HG03108 (cell line): Measurements from ENCODE around the gene PDXDC1.
"Not testable (repeated sequence)": the region's sequence is repeated elsewhere in the genome, so short reads cannot be mapped to it uniquely, and the experiment has no call there.

Experiments used
- ATAC-seq: cut with Tn5 transposase; IDR thresholded peaks from one replicate; pipeline ENCODE4 v1.9.1; 2021; ENCODE audit warnings: moderate library complexity; ENCODE audit not compliant: unreplicated experiment

Gene PDXDC1

DNA sequence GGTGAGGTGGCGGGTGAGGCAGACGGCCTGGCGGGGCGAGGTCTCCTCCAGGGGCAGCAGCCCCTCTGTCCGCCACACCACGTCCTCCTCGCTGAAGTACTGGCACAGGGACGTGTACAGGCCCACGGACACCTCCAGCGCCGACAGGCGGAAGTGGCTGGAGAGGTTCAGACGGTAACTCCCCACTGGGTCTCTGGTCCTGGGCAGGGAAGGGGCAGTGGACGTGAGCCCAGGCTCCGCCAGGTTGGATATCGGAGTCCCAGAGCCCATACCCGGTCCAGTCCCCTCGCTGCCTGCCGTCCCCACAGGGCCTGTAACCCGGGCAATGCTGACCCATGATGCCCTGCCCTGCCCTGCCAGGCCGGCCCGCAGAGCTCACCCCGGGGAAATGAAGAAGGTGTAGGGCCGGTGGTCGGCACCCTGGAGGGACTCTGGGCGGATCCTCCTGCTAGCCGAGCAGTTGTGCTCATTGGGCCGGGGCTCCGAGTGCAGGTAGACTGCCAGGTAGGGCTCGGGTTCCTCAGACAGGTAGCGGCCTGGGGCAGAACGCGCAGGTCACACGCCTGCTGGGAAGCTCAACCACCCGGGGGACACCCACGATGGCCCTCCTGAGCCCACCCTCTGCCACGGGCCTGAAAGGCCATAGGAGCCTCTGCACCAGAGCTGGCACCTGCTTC, 155.6 kb downstream of the PDXDC1 start:
- not testable (repeated sequence) for ATAC-seq

DNA sequence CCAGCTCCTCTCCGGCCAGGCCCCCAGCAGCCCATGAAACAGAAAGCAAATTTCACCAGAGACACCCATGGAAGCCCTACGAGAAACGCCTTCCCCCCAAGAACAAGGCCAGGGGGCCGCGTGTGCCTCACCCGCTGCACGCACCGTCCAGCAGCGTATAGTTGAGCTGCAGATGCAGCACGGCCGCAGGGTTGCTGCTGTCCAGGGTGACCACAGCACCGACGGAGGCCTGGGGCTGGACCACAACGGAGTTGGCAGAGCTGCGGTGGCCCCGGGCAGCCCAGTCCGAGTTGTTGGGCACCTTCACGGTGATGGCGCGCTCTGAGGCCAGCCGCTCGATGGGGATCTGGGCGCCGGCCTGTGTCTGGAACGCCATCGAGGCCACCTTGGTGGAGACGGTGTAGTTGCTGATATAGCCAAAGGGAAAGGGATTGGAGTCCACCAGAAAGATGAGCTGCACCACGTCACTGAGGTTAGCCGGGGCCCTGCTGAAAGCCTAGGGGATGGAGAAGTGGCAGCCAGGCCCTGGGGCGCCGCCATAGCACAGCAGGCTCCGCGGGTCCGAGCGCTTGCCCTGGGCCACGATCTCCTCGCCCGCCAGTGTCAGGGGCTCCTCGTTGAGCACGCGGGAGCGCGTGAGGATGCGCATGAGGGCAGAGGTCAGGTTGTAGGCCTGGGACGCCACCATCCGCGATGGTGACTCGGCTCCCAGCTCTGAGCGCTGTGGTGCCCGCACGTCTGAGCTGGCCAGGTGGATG, 156.3 kb downstream of the PDXDC1 start:
- not testable (repeated sequence) for ATAC-seq

DNA sequence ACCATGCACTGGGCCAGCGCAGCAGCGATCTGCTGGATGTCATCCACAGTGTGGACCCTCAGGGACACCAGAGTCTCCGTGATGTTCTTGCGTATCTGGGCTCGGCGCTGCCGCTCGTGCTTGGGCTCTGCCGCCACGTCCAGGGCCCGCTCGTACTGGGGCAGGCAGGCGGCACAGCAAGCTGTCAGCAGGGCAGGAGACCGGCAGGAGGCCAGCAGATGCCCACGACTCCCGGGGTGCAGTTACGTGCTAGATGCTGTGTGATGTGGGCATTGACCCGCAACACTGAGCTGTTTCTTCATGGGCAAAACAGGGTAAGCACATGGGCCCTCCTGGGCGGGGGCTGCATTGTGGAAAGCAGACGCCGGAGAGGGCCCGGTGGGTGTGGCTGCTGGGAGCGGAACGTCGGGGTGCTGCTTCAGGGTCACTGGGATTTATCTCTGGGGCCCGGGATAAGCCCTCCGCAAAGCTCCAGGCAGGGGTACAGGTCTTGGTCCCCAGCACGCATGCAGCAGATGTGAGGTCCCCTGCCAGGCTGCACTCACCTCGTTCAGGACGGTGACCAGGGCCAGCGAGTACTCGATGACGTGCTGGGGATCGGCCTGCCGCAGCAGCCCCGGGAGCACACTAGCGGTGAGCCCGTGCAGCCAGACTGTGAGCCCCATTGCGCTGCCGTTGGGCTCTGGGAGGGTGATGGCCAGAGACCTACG, 158.0 kb downstream of the PDXDC1 start:
- not testable (repeated sequence) for ATAC-seq

DNA sequence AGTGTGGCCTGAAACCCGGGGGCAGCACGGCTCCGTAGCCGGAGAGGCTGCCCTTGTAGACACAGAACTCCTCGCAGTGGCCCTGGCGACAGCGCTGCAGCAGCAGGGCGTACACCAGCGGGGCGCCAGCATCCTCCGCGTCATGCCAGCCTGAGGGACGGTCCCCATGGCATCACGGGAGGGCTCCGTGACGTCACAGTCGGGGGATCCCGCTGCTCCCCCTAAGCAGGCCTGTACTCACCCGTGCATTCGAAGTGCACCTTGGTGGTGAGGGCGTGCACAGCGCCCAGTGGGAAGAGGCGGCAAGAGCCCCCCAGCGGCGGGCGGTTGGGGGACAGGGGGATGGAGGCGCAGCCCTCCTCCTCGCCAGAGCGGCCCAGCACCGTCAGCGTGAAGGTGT, 158.7 kb downstream of the PDXDC1 start:
- not testable (repeated sequence) for ATAC-seq

DNA sequence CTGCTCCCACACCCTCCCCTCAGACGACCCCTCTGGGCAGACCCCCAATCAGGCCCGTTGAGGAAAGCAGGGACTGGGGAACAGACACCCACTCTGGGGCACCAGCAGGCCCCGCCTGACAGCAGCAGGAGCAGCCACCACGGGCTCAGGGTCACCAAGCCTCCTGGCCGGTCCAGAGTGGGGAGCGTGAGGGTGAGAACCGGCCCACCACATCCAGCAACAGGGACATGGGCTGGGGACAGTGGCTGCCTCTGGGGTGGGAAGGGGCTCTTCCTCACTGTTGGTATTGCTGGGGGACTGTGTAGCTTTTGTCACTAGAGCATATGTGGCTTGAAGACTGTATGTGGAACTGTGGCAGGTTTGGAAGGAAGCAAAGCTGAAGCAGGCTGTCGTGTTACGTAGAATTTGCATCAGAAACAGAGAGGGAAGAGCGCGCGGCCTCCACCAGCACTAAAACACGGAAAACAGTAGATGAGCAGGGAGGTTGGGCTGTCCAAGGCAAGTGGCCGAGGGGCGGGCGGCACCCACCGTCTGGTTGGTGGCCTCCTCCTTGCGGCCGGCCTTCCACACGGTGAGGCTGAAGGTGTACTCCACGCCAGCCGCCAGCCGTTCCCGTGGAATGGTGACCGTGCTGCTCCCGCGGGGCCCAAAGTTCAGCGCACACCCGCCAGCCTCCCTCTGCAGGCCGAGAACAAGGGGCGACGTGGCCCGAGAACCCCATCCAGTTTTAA, 160.1 kb downstream of the PDXDC1 start:
- ATAC-seq: not testable (repeated sequence)

DNA sequence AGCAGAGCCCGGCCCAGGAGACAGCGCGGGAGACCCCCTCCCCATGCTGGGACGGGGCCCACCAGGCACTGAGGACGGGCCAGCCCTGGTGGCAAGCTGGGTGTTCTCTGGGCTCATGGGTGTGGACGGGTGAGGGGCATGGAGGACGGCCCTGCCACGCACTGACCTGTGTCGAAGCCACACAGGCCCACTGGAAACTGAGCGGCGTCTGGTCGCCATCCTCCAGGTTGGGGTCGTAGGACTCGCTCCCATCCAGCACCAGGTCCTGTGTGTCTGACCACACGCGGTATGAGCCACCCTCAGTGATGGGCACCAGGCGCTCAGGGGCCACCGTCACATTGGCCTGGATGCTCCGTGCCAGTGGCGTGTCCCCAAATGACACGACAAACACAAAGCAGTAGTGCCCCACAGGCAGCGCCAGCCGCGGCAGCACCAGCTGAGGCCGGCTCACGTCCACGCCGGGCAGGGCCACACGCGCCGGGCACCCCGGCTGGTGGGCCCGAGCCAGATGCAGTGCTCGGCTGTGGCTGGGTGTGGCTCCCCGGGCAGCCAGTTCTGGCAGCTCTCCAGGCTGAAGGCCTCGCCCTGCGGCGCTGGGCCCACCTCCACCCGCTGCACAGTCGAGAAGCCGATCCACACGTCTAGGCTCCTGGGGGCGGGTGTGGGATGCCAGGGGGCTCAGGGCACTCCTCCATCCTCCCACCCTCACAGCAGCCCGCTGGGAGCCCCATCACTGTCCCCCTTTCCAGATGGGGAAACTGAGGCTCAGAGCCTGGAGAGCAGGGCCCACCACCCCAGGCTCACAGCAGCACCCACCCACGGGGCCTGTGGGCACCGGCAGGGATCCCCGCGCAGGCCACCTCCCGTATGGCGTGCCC, 160.9 kb downstream of the PDXDC1 start:
- not testable (repeated sequence) for ATAC-seq

DNA sequence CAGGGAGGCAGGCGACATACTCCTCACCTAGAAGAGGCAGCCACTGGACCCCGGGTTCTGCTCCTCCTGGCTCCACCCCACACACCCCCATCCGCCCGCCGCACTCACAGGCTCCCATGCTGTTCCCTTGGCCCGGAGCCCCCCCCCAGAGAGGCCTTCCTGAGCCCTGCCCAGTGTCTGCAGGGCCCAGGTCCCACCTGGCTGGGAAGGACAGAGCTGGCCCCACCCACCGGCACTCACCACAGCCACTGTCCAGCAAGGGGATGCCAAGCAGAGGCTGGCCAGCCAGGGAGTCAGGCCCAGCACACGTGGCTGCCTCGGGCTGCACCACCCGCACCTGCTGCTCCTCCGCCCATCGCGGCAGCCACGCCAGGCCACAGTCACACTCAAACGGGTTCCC, 162.7 kb downstream of the PDXDC1 start:
- ATAC-seq: not testable (repeated sequence)

DNA sequence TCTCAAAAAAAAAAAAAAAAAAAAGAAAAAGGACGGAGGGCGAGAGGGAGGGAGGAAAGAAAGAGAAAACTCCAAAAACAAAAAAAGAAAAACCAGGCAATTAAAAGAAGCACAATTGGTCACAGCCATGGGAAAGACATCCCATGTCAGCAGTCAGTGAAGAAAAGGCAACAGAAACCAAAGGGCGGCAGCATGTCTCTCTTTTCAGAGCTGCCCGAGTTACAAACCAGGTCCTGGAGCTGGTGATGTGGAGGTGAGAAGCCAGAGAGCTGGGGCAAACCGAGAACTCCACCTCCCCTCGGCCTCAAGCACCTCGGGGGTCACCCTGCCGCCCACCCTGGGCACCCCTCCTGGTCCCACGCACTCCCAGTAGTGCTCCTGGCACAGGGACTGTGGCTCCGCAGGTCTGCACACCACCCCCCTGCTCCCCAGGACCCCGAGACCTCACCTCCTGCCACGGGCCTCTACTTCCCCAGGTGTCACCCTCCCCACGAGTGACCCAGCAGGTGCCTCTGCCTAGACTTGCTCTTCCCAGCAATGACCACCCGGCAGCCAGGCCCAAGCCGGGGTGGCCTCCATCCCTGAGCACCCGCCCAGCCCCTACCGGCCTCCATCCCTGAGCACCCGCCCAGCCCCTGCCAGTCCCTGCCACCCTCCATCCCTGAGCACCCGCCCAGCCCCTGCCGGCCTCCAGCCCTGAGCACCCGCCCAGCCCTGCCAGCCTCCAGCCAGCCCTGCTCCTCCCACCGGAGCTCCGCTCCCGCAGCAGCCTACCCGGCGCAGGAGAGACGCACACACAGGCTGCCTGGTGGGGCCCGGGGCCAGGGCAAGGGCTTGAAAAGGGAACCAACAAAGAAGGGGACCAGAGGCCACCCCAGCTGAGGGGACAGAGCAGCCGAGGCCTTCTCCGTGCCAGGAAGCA, 165.9 kb downstream of the PDXDC1 start:
- not testable (repeated sequence) for ATAC-seq

DNA sequence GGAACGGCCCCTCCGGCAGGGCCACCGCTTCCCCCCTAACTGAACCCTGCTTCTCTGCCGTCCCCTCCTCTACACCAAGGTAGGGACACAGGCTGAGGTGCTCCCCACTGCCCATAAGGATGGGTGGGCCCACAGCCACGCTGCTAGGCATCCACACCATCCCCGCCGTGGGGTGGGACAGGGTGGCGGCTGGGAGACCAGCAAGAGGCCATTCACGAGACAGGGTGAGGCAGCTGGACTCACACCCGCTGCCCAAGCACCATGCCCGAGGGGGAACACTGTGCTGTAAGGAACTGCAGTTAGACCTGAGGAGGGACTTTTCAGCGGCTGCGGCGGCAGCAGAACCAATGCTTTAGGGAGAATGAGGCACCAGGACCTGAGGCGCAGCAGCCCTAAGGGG, 166.8 kb downstream of the PDXDC1 start:
- no peak for ATAC-seq

DNA sequence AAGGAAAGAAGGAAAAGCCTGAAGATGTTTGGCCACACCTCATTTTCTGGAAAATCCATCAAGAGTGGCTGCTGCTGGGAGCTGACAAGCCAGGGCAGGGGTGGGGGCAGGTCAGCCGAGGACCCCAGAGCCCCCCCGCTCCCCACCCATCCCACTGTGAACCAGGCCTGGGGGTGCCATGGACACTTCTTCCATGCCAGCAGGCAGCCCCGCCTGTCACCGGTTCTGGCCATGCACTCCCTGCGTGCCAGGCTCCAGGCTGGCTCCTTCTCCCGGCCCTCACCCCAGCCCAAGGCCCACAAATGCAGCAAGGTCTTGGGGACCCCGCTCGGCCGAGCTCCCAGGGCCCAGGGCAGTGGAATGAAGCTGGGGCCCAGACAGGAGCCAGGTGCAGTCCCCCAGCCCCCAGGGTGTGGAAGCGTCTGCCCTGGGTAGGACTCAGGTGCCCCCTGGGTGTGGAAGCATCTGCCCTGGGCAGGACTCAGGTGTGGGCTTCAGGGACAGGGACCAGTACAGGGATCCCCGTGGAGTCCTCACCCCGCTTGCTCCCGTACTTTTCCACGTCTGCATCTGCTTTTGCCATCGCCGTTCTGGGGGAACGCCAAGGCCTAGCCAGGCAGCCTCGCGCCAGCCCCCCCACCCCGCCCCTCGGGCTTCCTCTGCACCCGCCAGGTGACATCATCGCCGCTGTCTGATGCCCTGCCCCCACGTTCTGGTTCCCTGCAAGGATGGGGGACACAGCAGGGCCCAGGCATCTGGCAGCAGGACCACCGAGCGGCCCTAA, 167.5 kb downstream of the PDXDC1 start:
- ATAC-seq: not testable (repeated sequence)

DNA sequence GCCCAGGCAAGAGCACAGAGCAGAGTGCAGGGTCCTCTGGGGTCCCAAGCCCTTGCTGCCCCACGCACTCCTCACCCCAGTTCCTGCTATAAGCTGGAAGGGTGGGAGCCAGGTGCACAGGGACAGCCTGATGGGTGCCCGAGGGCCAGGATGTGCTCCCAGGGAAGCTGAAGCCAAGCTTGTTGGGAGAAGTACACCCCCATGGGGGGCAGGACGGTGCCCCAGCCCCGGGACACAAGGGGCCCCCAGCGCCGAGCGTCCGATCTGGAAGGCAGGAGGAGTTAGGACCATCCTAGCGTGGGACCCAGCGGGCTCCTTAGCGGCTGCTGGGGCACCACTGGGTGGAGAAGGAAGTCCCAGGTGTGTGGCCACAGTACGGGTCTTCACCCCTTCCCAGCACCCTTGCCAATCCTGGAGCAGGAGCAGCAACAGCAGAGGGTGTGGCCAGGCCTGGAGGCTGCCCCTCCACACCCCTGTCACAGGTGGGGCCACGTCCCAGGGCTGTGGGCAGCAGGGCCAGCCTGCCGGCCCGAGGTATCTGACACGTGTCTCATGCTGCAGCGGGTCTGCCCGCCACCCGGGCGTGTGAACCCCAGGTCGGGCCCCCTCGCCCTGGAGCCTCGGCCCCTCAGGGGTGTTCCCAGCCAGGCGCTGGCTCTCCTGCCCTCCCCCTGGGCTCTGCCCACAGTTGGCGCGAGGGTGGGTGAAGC, 168.2 kb downstream of the PDXDC1 start:
- not testable (repeated sequence) for ATAC-seq

DNA sequence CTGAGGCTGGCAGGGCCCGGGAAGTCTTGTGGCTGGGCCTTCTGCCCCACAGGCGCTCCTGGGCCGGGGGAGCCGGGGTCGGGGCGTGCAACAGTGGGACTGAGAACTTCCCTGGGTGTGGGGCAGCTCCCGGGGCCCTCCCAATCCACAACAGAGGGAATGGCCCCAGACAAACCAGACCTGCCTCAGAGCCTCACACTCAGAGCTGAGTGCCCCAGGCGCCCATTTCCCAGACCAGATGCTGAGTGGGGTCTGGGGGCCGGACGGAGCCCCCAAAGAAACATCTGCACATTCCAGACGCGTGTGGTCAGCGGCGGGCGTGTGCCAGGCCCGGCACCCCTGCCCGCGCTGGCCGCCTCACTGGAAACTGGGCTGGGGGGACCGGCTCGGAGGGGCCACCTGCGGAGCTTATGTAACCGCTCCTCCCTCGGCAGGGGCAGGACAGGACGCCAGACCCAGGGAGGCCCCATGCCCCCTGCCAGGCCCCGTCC, 168.8 kb downstream of the PDXDC1 start:
- ATAC-seq: not testable (repeated sequence)

DNA sequence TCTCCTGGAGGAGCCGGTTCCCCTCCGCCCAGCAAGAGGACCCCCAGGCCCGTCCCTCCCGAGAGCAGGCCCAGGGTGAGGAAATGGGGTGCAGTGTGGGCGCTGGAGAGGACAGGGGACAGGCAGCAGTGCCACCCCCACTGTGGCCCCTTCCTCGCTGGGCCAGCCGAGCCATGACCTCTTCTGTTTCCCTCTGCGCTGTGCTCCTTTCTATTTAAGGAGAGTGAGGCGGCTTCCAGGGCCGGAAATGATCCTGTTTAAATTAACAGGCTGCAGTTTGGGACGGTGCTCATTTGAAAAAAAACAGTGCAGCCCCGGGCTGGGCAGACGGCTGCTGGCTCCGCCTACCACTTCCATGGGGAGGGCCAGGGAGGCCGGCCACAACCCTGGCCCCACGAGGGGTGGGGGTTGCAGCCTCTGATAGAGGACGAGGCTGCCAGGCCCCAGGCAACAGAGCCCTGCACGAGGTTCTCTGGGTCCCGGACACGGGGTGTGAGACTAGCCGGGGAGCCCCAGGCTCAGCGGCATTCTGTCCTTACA, 169.3 kb downstream of the PDXDC1 start:
- not testable (repeated sequence) for ATAC-seq

DNA sequence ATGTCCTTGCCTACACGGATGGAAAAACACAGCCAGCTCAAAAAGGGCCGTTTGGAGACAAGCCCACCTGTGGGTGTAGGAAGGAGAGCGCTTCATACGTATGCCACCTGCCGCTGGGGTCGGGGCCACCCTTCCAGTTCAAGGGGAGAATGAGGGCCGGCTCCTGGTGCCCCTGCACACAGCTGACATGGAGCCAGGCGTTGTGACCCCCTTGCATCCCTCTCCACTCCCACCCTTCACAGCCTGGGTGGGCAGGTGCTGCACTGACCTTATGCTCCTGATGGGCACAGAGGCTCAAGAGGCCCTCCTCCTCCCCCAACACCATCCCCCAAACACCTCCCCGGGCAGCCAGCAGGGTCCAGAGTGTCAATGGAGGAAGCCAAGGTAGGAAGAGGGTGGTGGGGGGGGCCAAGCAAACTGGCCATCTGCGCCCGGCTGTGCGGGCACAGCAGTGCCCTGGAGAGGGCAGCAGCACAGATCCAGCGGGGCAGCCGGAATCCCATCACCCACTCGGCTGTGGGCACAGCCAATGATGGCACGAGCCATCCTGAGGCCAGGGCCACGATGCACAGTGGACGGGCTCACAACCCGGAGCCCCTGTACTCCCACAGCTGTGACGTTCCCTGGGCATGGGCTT, 170.1 kb downstream of the PDXDC1 start:
- ATAC-seq: not testable (repeated sequence)

DNA sequence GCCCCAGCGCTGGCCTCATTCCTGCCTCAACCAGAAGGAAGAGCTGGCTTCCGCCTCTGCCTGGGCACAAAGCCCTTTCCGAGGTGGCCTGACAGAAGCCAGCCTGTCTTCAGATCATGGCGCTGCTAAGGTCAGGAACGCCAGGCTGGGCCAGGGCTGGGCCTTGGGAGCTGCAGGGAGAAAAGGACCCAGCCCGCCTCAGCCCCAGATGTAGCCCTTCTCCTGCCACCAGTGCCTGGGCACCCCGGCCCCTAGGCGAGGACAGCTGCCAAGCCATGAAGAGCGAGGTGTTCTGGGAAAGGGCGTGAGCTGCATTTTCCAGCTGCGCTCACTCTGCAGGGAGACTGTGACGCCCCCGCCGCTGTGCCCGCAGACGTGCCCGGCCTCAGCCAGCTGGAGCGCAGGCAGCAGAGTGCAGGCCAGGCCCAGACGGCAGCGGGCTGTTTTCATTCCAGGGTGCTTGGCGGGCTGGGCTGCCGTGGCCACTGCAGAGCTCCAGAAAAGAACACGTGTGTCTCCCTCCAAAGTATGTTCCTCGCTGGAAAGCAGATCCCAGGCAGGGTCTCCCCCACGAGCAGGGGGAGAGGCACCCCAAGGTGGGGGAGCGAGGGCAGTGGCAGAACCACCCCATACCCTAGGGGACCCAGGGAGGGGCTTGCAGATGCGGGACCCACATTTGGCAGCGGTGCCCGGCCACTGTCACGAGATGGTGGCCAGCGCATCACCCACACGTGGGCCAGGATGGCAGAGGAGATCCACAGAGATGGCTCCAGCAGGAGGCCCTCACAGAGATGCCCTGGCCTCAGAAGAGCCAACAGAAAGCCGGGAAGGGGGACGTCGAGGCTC, 170.8 kb downstream of the PDXDC1 start:
- ATAC-seq: not testable (repeated sequence)

DNA sequence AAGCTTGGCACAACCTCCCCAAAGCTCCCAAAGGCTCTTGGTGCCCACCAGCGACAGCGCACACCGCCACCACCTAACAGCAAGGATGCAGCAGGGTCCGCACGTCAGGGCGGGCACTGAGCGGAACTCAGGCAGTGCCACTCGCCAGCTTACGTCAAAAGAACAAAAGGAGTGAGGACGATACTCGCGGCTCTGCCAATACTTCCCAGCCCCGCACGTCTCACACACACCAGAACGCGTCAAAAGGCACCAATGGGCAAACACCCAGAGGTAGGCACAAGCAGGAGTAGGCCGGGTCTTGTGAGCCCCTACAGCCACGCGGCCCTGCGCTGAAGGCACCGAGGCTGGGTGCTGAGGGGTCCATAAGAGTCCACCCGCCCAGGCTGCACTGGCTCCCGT, 171.4 kb downstream of the PDXDC1 start:
- ATAC-seq: not testable (repeated sequence)
